ENCODE results near the gene KLF3. TPM values are rescaled to one million over a fixed set of nuclear protein-coding genes. Genes with fewer than 3 reads are reported as not detected.
"Not testable (repeated sequence)": the region's sequence is repeated elsewhere in the genome, so short reads cannot be mapped to it uniquely, and the experiment has no call there.

The KLF3 gene
- polyA plus RNA-seq (ENCODE audit: insufficient read length), result 28.2 TPM

DNA sequence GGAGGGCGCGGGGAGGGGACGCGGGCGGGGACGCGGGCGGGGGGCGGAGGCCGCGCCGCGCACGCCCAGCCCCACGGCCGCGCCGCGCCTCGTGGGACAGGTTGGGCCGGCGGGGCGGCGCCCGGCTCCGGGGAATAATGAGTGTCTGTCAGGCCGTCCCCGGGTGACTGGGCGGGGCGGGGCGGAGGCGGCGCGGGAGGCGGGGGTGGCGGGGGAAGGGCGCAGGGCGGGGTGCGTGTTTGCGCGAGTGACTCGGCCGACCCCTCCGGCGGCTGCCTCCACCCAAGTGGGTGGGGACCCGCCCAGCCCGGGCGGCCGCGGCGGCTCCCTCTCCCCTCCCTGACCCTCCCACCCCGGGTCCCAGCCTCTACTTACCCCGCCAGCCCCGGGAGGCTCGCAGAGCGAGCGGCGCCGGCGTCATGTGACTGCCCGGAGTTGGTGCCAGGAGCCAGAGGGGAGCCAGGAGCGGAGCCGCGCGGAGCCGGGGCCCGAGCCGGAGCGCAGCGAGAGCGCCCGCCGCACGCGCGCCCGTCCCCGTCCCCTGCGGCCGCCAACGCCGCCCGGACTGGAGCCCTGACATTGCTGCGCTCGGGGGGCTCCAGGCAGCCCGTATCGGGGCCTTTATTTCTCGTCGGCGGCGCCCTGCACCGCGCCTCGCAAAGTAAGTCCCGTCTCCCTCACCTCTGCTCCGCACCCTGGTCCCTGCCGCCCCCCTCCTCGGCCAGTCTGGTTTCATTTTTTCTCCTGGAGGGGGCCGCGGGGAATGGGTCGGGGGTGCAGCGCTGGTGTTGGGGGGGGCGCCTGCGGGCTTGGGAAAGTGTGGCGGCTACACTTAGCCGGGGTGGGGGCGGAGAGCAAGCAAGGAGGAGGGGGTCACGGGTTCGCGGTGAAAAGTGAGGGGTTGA, at the start of gene KLF3:
Gene KLF3, plus strand, starts transcription at position 399 of the 905 bp plus-strand sequence. CDS start 16,427 bp downstream, outside the sequence.
- DNase-seq (ENCODE audit: low read depth), result no peak

- DNase-seq (ENCODE audit: low read depth), result no peak
These were observed 49.8 kb upstream of the KLF3 start for GRCh38 chr4:38614231-38614630.

- DNase-seq (ENCODE audit: low read depth), result no peak
These were observed 48.2 kb upstream of the KLF3 start for GRCh38 chr4:38615847-38616246.

DNA sequence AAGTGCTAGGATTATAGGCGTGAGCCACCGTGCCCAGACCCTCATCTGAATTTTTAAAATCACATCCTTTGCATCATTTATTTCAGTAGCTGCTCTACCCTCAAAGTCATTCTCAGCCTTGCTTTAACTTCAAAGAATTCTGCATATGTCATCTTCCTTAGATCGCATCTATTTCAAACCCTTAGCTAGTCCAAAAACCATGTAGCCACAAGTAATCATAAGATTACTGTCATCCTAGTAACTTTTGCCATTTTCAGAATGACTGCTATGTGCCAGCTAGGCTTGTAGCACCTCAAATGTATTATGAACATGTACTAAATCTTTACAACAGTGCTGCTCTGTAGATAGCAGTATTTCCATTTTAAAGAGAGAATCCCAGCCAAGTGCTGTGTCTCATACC, 45.5 kb upstream of the KLF3 start:
- no peak for DNase-seq (ENCODE audit: low read depth)

GRCh38 chr4:38619316-38619715, 44.7 kb upstream of the KLF3 start:
- DNase-seq (ENCODE audit: low read depth), result no peak

DNA sequence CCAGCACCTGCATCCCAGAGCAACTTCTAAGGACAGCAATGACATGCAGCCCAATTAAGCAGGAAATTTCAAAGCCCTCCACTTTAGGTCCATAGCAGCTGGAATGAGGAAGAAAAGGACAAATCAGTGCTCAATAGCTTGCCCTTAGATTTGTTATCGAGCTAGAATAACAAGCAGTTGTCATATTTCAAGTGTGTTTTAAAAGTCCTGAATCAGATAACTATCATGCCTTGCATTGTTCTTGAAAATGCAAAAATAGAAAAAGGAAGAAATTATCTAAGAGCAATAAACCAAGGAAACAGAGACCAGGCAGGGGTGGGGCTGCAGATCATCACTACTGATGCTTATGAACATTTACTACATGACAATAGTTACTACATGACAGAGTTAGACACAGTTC, 43.9 kb upstream of the KLF3 start:
- DNase-seq (ENCODE audit: low read depth), result no peak

DNA sequence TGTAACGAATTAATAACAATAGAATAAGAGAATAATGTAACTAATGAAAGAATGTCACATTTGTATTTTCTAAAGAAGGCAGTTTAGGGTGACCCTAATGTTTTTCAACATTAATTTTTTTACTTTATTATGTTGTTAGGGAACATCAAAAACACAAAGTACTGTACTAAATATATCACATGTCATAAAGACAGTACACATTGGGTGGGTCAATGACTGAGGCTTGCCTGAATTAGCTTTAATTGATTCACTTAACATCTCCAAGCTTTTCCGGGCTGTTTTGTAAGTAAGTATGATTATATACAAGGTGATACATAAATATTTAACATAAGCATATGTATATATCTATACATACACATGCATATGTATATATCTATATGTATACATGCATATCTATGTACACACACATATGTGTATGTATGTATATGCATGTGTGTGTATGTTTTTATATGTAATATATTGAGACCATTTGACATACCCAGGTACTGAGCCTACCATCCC, 43.4 kb upstream of the KLF3 start:
- DNase-seq (ENCODE audit: low read depth), result no peak

GRCh38 chr4:38621028-38621684, 42.8 kb upstream of the KLF3 start:
- no peak for DNase-seq (ENCODE audit: low read depth)

DNA sequence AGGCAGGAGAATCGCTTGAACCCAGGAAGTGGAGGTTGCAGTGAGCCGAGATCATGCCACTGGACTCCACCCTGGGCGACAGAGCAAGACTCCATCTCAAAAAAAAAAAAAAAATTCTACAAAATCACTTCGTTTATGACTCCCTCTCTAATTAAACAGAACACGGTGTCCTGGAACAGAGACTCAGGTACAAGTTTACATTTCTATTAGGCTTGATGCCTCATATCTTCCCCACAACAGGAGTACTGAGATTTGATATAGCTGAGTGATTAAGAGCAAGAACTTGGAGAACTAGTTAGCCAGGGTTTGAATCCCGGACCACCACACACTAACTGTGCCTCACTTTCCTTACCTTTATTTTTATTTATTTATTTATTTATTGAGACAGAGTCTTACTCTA, 42.2 kb upstream of the KLF3 start:
- no peak for DNase-seq (ENCODE audit: low read depth)

DNA sequence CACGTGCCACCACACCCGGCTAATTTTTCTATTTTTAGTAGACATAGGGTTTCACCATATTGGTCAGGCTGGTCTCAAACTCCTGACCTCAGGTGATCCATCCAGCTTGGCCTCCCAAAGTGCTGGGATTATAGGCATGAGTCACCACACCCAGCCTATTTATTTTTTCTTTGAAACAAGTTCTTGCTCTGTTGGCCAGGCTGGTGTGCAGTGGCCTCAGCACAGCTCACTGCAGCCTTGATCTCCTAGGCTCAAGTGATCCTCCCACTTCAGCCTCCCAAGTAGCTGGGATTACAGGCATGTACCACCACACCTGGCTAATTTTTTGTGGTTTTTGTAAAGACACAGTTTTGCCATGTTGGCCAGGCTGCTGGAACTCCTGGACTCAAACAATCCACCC, 41.7 kb upstream of the KLF3 start:
- DNase-seq (ENCODE audit: low read depth), result not testable (repeated sequence)

- no peak for DNase-seq (ENCODE audit: low read depth)
These were observed 40.7 kb upstream of the KLF3 start for GRCh38 chr4:38623260-38623659.

GRCh38 chr4:38624311-38624710, 39.7 kb upstream of the KLF3 start:
- DNase-seq (ENCODE audit: low read depth), result no peak

DNA sequence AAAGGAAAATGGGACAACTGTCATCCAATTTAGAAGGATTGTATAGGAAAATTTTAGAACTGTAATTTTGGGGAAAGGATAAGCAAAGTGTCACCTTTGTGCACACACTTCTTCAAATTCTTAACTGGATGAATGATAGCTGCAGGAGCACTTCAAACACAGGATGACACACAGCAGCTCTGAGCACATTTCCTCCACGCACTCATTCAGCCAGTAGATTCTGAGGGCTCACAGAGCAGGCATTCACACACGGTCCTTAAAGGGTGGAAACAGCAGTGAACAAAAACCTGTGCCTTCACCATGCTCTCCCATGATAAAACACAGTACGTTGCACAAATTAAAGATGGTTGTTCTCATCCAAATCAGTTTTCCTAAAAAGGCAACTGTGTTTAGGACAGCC, 38.5 kb upstream of the KLF3 start:
- DNase-seq (ENCODE audit: low read depth), result no peak

DNA sequence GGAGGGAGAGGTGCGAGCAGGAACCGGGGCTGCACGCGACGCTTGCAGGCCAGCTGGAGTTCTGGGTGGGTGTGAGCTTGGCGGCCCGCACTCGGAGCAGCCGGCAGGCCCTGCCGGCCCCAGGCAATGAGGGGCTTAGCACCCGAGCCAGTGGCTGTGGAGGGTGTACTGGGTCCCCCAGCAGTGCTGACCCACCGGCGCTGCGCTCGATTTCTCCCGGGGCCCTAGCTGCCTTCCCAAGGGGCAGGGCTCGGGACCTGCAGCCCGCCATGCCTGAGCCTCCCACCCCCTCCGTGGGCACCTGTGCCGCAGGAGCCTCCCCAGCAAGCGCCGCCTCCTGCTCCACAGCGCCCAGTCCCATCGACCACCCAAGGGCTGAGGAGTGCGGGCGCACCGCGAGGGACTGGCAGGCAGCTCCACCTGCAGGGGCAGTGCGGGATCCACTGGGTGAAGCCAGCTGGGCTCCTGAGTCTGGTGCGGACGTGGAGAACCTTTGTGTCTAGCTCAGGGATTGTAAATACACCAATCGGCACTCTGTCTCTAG, 37.0 kb upstream of the KLF3 start:
- DNase-seq (ENCODE audit: low read depth), result not testable (repeated sequence)

GRCh38 chr4:38630519-38630918, 33.5 kb upstream of the KLF3 start:
- no peak for DNase-seq (ENCODE audit: low read depth)

- DNase-seq (ENCODE audit: low read depth), result no peak
These were observed 29.8 kb upstream of the KLF3 start for GRCh38 chr4:38634047-38634759.

GRCh38 chr4:38639242-38639641, 24.8 kb upstream of the KLF3 start:
- DNase-seq (ENCODE audit: low read depth), result no peak

GRCh38 chr4:38641811-38642210, 22.2 kb upstream of the KLF3 start:
- DNase-seq (ENCODE audit: low read depth), result no peak

GRCh38 chr4:38644201-38644600, 19.8 kb upstream of the KLF3 start:
- DNase-seq (ENCODE audit: low read depth), result no peak

DNA sequence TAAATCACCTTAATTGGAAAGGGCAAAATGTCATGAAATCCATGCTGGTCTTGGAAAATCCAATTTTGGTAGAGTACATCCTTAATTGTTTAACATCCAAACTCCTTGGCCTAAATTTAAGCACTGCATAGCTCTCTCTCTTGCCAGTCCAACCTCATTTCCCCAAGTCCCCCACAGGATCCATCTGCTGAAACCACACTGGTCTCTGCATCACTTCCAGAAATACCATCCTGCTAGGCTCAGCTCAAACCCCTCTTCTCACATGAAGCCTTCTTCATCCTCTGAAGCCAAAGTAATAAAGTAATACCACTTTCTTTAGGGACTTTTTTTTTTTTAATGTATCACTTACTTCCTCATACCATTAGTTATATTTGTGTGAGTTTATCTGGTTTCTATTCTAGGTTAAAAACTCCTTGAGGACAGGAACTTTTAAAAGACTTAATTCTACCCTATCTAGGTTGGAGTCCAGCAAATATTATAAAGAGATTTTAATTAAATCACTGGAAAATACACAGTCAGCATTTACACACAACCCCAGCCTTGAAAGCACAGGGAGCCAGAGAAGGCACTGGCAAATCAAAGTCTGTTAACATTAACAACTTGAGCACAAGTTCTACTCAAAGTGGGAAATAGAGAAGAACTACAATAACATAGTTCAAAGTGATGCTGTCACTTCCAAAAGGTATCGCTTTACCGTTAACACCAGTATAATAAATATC, 16.7 kb upstream of the KLF3 start:
- DNase-seq (ENCODE audit: low read depth), result no peak

GRCh38 chr4:38650133-38650532, 13.9 kb upstream of the KLF3 start:
- no peak for DNase-seq (ENCODE audit: low read depth)
